GM08714 (cell line): Measurements from ENCODE around the gene SMAD4.

Source experiments
- H3K4me3 ChIP-seq: fragments of 200-500 bp; sonication (Bioruptor generic); 2 replicates; pipeline ENCODE4 v1.5.1; 2014; ENCODE audit warnings: mild to moderate bottlenecking, low read length, inconsistent platforms
- ZNF274 ChIP-seq: IDR thresholded peaks from 2 replicates; pipeline ENCODE4 v1.6.1; 2012; ENCODE audit warnings: mild to moderate bottlenecking, low read depth, low read length

SMAD4 gene

DNA sequence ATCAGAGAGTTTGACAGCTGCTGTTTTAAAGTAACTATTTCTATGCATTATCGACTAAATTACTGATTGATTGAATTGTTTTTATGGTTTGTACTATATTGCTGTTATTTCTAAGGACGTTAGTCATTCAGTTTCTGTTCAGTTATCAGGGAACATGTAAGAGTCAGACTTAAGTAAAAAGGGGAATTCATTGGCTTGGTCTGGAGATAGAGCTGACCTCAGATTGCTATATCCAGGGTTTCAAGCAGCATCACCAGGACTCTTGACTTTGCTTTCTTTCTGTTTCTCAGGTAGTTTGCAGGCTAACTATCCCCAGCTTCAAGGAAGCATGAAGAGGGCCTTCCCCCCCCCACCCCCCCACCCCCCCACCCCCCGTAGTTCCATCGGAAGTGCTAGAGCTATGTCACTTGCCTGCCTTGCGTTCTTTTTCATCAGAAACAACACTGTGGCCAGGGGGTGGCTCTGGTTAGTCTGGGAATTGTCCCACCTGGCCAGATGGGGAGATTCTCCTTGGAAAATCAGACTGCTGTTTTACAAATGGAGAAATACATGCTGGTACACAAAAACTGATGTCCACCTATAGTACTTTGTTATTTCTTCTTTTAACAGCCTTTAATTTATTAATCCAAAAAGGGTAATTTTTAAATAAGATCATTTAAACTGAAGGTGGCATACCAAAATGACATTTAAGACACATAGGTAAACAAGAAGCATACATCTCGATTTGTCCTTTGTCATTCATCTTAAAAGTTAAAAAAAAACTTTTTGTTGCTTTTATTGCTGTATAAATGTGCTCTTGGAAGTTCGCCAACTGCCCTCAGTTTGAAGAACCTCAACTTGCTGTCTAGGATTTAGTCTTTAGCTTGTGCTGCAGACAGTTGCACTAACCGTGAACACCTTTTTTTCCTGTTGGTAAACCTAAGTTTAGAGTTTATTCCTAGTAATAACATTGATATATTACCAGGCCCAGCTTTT lies 9.4 kb downstream of the SMAD4 start:
- no peak for TF ChIP-seq ZNF274
- no peak overlapping the region for H3K4me3 ChIP-seq

DNA sequence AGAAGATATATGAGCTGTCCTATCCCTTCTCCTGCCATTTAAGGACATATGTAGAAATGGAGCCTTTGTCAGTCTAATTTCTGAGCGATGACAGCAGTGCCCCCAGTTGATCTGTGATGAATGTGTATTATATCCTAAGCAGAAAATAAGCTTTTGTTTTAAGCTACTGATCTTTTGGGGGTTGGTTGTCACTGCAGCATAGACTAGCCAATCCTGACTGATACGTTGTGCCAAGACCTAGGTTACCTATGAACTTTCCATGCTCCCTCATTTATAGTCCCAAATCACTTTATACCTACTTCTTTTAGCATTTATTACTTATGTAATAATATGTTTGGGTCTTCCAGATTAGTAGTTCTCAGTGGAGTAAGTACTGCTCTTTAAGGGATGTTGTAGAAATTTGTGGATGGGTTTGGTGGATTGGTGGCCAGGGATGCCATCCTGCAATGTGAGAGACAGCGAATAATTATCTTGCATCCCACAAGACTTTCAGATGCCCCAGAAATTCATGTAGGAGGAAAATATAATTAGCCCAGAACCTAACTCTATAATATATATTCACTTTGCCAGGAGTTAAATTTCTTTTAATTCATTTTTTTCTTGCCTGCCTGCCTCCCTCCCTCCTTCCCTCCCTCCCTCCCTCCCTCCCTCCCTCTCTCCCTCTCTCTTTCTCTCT lies 11.8 kb downstream of the SMAD4 start:
- H3K4me3 ChIP-seq: no peak overlapping the region
- TF ChIP-seq ZNF274: no peak

DNA sequence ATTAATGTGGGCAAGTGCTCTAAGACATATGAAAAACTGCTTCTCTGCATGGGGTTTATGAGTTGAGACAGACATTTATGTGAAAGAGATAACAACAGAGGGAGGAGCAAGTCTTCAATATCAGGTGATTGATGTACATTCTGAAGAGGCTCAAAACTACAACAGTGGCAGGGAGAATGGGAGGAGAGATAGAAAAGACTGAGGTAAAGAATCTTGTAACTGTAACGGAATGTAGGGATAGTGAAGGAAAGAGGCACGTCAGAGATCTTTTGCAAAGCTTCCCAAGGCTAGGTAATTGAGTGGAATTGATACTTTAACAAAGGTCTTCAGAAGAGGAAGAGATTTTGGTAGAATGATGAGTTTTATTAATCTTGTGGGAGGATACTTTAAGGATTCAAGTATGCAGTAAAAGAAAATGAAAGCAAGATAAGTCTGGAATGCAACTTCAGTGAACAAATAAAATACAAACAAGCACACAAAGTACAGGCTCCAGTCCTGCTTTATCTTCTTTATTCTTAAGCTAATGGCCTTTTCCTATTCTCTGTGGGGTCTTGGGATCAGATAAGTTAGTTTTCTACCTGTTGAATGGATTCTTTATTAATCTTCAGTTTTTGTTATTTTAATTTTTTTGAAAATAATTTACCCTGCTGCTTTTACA lies 15.0 kb downstream of the SMAD4 start:
- no peak overlapping the region for H3K4me3 ChIP-seq
- no peak for TF ChIP-seq ZNF274

DNA sequence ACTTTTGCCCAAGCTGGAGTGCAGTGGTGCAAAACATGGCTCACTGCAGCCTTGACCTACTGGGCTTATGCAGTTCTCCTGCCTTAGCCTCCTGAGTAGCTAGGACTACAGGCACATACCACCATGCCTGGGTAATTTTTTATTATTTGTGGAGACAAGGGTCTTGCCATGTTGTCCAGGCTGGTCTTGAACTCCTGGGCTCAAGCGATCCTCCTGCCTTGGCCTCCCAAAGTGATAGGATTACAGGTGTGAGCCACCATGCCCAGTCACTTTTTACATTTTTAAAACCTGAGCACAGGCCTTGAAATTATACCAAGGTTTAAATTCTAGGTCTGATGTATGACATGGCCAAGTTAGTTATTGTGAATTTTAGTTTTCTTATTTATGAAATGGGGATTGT lies 18.2 kb downstream of the SMAD4 start:
- H3K4me3 ChIP-seq: no peak overlapping the region
- TF ChIP-seq ZNF274: no peak

DNA sequence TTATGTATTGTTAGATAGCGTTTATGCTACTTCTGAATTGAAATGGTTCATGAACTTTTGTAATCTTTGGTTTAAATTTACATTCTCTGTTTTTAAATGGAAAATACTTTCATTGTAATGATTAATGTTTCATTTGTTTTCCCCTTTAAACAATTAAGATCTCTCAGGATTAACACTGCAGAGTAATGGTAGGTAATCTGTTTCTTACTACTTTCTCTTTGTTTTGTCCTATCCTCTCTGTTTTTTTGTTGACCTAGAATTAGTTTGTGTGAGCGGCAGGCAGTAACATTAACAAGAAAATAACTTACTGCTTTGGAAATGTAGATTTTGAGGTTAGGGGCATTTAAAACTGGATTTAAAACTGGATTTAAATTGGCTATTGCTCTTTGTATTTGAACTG lies 19.1 kb downstream of the SMAD4 start:
- TF ChIP-seq ZNF274: no peak
- no peak overlapping the region for H3K4me3 ChIP-seq

DNA sequence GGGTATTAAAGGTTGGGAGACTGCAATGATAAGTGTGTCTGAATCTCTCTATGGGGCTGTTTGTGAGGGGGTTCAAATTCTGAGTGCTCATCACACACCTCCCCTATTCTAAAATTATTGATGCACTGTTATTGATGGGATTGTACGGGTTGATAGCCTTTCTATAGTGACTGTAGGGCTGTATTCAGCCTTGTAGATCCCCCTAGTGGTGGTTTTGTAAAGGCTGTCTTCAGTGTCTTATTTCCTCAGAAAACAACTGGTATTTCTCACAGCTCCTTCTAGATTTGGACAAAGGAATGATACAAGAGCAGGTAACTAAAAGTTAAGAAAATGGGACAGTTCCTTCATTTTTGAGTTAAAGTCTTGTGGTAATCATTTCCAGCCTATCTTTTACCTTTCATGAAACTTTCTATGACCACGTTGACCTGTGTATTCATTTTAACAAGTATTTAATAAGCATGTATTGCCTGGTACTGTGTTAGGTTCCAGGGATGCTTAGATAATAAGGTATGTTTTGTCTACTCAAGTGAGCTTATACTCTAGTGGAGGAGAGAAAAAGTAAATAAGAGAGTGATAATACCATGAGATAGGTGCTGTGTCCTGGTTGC lies 21.2 kb downstream of the SMAD4 start:
- H3K4me3 ChIP-seq: no peak overlapping the region
- no peak for TF ChIP-seq ZNF274

DNA sequence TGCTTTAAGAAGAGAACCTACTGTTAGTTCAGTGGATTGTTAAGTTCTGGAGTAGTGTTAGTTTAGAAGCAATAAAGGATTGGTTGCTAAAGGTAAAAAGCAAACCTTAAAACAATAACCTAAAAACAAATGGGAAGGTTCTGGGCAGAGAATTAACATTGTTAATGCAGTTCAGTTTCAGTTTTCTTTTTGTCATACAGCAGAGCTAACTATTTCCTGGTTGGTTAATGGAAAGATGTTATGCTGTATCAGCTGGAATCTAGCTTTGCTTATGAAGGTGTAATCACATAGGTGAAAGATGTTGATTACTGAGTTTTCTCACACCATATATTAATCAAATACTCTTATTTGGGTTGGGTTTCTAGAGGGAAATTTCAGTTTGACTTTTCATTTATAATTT lies 23.8 kb downstream of the SMAD4 start:
- TF ChIP-seq ZNF274: no peak
- H3K4me3 ChIP-seq: no peak overlapping the region

DNA sequence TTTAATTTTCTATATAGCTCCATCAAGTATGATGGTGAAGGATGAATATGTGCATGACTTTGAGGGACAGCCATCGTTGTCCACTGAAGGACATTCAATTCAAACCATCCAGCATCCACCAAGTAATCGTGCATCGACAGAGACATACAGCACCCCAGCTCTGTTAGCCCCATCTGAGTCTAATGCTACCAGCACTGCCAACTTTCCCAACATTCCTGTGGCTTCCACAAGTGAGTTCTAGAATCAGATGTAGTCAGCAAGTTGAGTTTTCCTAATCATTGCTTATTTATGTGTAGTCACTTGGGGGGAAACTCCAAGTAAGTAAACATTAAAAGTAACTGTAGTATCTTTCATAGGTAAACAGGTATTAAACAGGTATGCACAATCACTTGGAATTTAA lies 24.8 kb downstream of the SMAD4 start:
- H3K4me3 ChIP-seq: no peak overlapping the region
- TF ChIP-seq ZNF274: no peak

DNA sequence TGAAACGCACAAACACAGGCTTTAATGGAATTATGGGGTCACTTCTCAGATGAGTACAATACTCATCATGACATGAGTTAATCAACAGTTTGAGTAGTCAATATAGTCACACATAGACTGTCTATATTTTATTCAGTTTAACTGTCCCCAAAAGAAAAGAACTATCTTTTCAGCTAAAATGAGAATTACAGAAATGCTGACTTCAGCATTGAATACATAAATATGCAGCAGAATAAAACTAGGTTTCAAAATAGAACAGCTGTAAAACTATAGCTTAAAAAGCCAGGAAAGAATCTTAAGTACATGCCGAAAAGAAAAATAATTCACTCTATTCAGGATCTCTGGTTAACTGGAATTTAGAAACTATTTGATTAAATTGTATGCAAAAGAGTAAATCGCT lies 30.0 kb downstream of the SMAD4 start:
- no peak for TF ChIP-seq ZNF274
- H3K4me3 ChIP-seq: no peak overlapping the region

DNA sequence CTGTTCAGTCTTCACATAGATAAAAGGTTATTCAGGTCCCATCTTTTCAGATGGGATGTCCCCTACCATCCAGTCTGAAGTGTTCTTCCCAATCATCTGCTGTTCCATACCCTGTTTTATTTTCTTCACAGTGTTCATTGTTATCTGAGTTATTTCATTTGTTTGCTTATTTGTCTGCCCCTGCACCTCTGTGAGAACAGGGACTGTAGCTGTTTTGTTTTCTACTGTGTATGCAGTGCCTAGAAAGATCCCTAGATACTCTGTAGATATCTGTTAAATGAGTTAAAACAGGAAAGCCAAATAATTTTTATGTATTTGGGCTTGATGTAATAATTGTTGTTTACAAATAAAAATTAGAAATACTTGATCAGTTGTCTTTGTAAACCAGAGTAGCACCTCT lies 34.2 kb downstream of the SMAD4 start:
- no peak for TF ChIP-seq ZNF274
- no peak overlapping the region for H3K4me3 ChIP-seq

DNA sequence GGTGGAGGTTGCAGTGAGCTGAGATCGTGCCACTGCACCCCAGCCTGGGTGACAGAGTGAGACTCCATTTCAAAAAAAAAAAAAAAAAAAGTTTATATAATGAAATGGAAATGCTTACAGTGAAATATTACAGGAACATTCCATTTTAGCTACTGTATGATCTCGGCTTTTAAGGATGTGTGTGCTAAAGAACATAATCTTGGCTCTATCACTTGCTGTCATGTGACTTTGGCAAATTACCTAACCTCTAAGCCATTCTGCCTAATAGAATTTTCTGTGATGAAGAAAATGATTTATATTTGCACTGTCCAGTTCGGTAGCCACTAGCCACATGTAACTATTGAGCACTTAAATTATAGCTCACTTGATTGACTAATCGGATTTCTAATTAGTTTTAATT lies 36.3 kb downstream of the SMAD4 start:
- no peak for TF ChIP-seq ZNF274

DNA sequence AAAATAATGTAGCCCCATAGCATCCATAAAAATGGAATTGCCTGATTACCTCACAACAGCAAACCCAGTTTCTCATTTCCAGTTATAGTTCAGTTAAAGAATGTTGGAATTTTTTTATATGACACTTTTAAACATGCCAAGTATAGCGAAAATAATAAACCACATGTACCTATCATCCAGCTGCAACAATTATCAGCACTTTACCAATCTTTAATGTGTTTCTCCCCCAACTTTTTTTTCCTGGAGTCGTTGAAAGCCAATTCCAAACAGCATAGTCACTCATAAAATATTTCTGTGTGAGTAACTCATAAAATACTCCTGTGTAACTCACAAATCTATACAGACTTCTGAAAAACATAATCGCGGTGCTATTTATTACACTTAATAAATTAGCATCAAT lies 38.1 kb downstream of the SMAD4 start:
- TF ChIP-seq ZNF274: no peak
- no peak overlapping the region for H3K4me3 ChIP-seq

More for the DNA sequence above, 36.3 kb downstream of the SMAD4 start:
- H3K4me3 ChIP-seq: no peak overlapping the region

DNA sequence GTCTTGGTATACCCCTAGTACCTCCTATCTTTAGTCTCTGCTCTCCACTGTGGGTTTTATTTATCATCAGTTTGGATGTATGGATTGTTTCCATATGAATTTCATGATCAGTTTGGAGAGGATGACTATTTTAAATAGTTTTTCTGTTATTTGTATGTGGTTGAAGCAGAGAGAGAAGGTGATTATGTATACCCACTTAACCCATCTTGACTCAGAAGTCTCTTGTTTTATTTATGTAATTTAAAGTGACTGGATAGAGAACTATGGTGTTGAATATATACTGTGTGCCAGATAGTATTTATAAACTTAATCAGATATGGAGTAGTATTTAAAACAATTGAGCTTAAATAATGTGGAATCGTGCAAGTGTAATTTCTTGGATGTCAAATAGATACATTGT lies 39.9 kb downstream of the SMAD4 start:
- no peak overlapping the region for H3K4me3 ChIP-seq
- TF ChIP-seq ZNF274: no peak

DNA sequence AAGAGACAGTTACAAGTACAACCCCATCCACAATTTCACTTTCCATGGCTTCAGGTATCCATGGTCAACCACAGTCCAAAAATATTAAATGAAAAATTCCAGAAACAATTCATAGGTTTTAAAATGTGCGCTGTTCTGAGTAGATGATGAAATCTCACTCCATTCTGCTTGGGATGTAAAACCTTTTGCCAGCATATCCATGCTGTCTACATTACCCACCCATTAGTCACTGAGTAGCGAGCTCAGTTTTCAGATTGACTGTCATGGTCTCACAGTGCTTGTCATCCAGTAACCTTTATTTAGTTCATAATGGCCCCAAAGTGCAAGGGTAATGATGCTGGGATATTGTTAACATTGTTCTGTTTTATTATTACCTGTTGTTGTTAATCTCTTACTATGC lies 40.5 kb downstream of the SMAD4 start:
- TF ChIP-seq ZNF274: no peak
- no peak overlapping the region for H3K4me3 ChIP-seq
